GM18526 (cell line): ENCODE measurements around the gene RINL.

ENCODE experiments used
- POLR2A ChIP-seq: IDR thresholded peaks from 3 replicates; pipeline ENCODE4 v1.6.1; 2011; ENCODE audit not compliant: insufficient read length; ENCODE audit errors: extremely low read depth

Gene RINL

GRCh38 chr19:38837656-38838121 lies 40.4 kb downstream of the RINL start:
- no peak for TF ChIP-seq POLR2A

DNA sequence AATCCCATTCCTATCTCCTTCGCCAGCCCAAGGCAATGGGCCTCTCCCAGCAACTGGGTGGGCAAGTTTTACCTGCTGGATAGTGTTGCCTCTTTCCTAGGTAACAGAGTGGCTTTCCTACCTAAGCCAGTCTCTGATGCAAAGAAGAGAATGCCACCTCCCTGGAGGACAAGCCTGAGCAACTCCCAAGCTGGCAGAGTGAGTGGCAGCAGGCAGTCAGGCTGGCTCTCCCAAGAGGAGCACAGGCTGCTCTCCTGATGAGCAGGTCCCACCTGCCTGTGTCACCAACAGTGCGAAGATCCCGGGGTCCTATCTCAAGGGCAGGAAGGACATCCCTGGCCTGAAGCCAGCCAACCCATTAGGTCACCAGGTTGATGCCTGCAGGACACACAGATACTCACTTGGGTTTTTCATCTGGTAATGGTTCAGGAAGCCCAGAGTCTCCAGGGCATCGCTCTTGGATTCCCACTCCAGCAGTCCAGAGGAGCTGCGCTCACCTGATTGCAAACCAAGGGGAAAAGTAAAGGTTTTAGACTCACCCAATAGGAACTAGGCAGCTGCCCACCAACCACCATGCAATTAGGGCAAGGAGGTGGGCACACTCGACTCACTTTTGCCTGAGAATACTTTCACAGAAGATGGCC lies 41.0 kb downstream of the RINL start:
- TF ChIP-seq POLR2A: no peak

- TF ChIP-seq POLR2A: no peak
Measured at GRCh38 chr19:38836159-38836982, 41.7 kb downstream of the RINL start.

DNA sequence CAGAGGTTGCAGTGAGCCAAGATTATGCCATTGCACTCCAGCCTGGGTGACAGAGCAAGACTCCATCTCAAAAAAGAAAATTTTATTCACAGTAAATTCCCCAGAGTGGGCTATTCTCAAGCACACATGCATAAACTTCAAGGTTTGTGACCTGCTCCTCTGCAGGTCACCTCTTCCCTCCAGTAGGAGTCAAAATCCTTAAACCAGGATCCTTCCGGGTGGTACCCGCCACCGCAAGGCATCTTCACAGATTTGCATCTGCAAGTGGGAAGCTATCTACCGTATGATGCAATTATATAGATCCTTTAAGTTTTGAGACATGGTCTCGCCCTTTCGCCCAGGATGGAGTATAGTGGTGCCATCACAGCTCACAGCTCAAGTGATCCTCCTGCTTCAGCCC lies 43.5 kb downstream of the RINL start:
- no peak for TF ChIP-seq POLR2A

GRCh38 chr19:38834104-38834490 lies 44.0 kb downstream of the RINL start:
- TF ChIP-seq POLR2A: no peak

- no peak for TF ChIP-seq POLR2A
Measured at GRCh38 chr19:38833092-38833425, 45.0 kb downstream of the RINL start.

- no peak for TF ChIP-seq POLR2A
Measured at GRCh38 chr19:38831142-38831605, 46.9 kb downstream of the RINL start.

DNA sequence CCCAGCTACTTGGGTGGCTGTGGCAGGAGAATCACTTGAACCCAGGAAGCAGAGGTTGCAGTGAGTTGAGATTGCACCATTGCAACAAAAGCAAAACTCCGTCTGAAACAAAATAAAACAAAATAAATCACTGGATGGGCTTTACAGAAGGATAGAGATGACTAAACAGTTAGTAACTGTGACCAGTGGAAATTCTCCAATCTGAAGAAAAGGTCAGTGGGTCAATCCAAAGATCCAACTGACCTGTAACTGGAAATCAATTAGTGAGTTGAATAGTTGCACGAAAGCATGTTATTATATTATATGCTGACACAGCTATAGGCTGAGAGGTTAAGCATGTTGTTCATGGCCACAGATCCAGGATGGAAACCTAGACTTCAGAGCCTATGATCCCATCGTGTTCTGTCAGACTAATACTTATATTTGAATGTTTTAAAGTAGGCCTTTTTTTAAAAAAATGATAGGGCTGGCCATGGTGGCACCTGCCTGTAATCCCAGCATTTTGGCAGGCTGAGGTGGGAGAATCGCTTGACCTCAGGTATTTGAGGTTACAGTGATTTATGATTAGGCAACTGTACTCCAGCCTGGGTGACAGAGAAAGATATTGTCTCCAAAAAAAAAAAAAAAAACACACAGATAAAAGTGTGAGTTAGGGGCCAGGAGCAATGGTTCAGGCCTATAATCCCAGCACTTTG lies 47.9 kb downstream of the RINL start:
- no peak for TF ChIP-seq POLR2A

DNA sequence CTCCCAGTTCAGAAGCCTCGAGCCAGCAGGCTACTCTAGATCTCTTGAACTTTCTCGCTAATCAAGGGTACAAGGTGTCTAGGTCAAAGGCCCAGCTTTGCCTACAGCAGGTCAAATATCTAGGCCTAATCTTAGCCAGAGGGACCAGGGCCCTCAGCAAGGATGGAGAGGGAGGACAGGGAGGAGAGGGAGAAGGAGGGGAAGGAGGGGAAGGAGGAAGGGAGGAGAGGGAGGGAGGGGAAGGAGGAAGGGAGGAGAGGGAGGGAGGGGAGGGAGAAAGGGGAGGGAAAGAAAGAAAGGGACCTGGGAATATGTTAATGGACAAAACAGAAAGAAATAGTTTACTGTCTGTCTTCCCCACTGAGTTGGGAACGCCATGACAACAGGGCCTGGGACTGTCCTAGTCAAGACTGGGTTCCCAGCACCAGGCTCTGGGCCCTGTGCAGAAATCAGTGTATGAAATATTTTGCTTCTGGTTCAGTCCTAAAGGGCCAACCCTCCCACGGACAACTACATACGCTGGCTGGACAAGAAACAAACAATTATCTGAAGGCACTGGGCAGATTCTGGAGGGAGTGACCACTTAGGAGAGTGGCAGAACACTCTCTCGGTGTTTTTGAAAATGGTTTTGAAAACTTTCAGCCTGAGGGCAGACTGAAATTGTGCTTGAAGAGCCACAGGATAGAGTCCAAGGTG lies 51.1 kb downstream of the RINL start:
- no peak for TF ChIP-seq POLR2A

DNA sequence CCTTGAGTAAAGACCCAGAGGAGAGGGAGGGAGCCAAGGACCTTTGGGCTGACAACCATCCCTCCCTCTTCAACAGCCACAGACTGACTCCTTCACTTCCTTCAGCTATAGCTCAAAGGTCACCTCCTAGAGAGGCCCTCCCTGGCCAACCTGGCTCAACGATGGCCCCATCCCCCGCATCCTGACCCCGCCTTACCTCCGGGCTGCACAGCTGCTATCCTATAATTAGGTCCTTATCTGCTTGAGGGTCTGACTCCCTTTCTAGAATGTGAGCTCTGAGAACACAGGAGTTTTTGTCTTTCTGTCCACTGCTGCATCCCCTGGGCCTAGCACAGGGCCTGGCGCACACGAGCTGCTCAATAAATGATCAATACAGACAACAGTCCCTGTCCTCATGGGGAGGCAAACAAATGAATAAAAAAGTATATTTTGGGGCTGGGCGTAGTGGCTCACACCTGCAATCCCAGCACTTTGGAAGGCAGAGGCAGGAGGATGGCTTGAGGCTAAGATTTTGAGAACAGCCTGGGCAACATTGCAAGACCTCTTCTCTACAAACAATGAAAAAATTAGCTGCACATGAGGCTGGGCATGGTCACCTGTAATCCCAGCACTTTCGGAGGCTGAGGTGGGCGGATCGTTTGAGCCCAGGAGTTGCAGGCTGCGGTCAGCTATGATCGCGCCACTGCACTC lies 58.7 kb downstream of the RINL start:
- no peak for TF ChIP-seq POLR2A
